SJCRH30 (cell line): ENCODE results near the gene TRIM65. TPM values are rescaled to one million over a fixed set of nuclear protein-coding genes. Genes with fewer than 3 reads are reported as not detected.
"Not testable (repeated sequence)": the region's sequence is repeated elsewhere in the genome, so short reads cannot be mapped to it uniquely, and the experiment has no call there.

Experiments
- DNase-seq, 2 experiments: peaks; one replicate each; pipeline ENCODE4 v3.0.0-alpha.2; 2015 to 2020
- H3K27ac ChIP-seq: fragments of 250-450 bp; sonication (Bioruptor Pico); 2 replicates; pipeline ENCODE4 v1.5.1; 2020; ENCODE audit warnings: mild to moderate bottlenecking, moderate library complexity
- H3K27me3 ChIP-seq: fragments of 250-450 bp; sonication (Bioruptor Pico); 2 replicates; pipeline ENCODE4 v1.5.1; 2020; ENCODE audit warnings: mild to moderate bottlenecking, moderate library complexity
- H3K36me3 ChIP-seq: fragments of 250-450 bp; sonication (Bioruptor Pico); 2 replicates; pipeline ENCODE4 v1.5.1; 2020; ENCODE audit warnings: mild to moderate bottlenecking, moderate library complexity
- H3K4me1 ChIP-seq: fragments of 250-450 bp; sonication (Bioruptor Pico); 2 replicates; pipeline ENCODE4 v1.5.1; 2020; ENCODE audit warnings: mild to moderate bottlenecking, moderate library complexity
- H3K4me3 ChIP-seq: fragments of 250-450 bp; sonication (Bioruptor Pico); 2 replicates; pipeline ENCODE4 v1.5.1; 2020; ENCODE audit warnings: mild to moderate bottlenecking, moderate library complexity
- H3K9me3 ChIP-seq: fragments of 250-450 bp; sonication (Bioruptor Pico); replicated peaks from 2 replicates; pipeline ENCODE4 v1.5.1; 2020; ENCODE audit warnings: mild to moderate bottlenecking, moderate library complexity
- total RNA-seq: library from RNA; depleted of rRNA; stranded (reverse); fragments of >200 nt; shearing (Covaris generic); gene quantifications from 2 replicates; pipeline ENCODE4 v1.2.3, GENCODE V29; 2014

TRIM65 gene
- total RNA-seq, 1 experiment from 2014 or later: 7.9 TPM

DNA sequence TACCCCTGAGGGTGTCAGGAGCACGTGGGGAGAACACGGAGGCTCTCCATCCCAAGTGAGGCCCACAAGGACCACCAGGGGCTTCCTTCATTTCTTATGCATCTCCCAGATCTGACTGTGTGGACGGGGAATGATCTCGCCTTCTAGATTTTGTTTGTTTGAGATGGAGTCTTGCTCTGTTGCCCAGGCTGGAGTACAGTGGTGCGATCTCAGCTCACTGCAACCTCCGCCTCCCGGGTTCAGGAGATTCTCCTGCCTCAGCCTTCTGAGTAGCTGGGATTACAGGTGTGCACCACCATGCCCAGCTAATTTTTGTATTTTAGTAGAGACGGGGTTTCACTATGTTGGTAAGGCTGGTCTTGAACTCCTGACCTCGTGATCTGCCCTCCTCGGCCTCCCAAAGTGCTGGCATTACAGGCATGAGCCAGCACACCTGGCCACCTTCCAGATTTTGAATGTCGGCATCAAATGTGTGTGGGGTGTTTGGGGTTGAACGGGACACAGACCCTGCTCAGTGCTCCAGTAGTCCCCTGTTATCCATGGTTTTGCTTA, 27.9 kb downstream of the TRIM65 start:
- peak overlapping the region; percentile 32 for H3K4me3 ChIP-seq
- H3K4me1 ChIP-seq: peaks cover 40% of the 10 kb centered on the region
- peak overlapping the region; percentile 58 for H3K27ac ChIP-seq
- not testable (repeated sequence) for H3K9me3 ChIP-seq, H3K36me3 ChIP-seq, H3K27me3 ChIP-seq, DNase-seq

DNA sequence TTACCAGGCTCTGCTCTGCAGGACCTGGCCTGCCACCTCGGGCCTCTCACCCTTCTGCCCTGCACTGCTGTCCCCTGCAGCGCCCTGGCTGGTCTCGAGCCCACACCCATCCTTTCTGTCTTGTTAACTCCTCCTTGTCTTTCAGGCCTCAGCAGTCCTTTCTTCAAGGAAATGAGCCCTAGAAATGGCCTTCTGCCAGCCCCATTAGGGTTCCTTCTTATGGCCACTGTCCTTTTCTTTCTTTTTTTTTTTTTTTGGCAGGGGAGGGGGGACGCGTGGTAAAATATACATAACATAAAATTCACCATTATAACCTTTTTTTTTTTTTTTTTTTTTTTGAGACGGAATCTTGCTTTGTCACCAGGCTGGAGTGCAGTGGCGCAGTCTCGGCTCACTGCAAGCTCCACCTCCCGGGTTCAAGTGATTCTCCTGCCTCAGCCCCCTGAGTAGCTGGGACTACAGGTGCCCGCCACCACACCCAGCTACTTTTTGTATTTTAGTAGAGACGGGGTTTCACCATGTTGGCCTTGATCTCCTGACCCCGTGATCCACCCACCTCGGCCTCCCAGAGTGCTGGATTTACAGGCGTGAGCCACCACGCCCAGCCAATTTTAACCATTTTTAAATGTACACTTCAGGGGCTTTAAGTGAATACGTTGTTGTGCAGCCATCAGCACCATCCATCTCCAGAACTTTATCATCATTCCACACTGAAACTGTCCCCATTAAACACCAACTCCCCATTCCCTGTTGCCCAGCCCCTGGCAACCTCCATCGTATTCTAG, 31.2 kb downstream of the TRIM65 start:
- peaks cover 44% of the 10 kb centered on the region for H3K4me1 ChIP-seq
- H3K4me3 ChIP-seq, DNase-seq, H3K36me3 ChIP-seq, H3K9me3 ChIP-seq, H3K27me3 ChIP-seq, H3K27ac ChIP-seq: not testable (repeated sequence)

DNA sequence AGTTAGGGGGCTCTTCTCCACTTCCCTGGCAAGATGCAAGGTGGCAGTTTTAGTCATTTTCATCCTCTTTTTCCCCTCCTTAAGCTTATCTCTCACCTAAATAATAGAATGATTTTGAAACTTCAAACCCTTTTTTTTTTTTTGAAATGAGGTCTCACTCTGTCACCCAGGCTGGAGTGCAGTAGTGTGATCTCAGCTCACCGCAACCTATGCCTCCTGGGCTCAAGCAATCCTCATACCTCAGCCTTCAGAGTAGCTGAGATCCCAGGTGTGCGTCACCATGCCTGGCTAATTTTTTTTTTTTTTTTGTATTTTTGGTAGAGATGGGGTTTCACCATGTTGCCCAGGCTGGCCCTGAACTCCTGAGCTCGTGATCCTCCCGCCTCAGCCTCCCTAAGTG, 31.9 kb downstream of the TRIM65 start:
- H3K4me3 ChIP-seq, H3K27me3 ChIP-seq, H3K9me3 ChIP-seq, H3K36me3 ChIP-seq, H3K27ac ChIP-seq, DNase-seq: not testable (repeated sequence)
- H3K4me1 ChIP-seq: peaks cover 41% of the 10 kb centered on the region

DNA sequence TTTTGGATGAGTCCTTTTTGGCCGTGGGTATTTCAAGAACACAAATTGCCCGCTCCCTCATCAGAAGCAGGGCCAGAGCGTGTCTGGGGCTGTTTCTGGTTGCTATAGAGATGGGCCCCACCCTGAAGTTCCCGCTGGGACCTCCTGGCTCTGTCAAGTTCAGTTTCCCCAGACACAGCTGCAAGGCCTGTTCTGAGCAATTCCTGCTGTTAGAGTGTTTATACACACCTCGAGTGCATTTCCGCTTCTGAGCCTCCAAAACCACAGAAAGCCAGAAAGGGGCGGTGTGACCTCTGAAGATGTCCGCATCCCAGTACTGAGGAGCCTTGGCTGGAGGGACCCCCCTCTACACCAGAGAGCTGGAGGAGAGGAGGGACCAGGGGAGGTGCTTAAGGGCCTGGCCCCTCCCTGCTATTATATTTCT, 32.3 kb downstream of the TRIM65 start:
- H3K9me3 ChIP-seq: no peaks in the 10 kb centered on the region

DNA sequence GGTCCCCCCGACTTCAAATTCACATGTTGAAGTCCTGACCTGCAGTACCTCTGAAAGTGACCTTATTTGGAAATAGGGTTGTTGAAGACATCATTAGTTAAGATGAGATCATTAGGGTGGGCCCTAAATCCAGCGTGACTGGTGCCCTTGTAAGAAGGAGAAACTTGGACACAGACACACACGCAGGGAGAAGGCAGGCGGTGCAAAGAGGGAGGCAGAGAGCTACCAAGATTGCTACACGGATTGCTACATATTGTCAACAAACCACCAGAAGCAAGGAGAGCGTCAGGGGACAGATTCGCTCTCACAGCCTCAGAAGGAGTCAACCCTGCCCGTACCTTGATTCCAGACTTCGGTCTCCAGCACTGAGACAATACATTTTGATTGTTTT, 34.8 kb downstream of the TRIM65 start:
- Histone ChIP-seq H3K4me1 (peaks cover 28% of the 10 kb centered on the region), H3K4me3 (no peak overlapping the region), H3K27ac (no peak overlapping the region), H3K36me3 (no peaks in the 10 kb centered on the region), H3K27me3 (no peaks in the 10 kb centered on the region), H3K9me3 (no peaks in the 10 kb centered on the region)
- peak in 1 of 2 experiments; percentile 52 for DNase-seq

More for the DNA sequence above, 32.3 kb downstream of the TRIM65 start:
- H3K27ac ChIP-seq: no peak overlapping the region; the same call in 1 of the 2 replicates
- H3K36me3 ChIP-seq: no peaks in the 10 kb centered on the region
- H3K27me3 ChIP-seq: no peaks in the 10 kb centered on the region
- DNase-seq: peak; percentile 94 to 98
- no peak overlapping the region for H3K4me3 ChIP-seq
- peaks cover 37% of the 10 kb centered on the region for H3K4me1 ChIP-seq

DNA sequence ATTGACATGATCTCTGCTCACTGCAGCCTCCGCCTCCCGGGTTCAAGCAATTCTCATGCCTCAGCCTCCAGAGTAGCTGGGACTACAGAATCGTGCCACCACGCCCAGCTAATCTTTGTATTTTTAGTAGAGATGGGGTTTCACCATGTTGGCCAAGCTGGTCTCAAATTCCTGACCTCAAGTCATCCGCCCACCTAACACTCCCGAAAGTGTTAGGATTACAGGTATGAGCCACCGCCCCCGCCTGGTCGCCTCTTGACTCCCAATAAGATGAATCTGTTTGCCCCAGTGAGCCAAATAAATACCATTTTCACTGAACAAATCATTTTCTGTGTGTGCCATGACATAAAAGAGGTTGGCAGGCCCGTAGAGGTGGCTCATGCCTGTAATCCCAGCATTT, 37.4 kb downstream of the TRIM65 start:
- not testable (repeated sequence) for H3K36me3 ChIP-seq, H3K4me3 ChIP-seq, DNase-seq

DNA sequence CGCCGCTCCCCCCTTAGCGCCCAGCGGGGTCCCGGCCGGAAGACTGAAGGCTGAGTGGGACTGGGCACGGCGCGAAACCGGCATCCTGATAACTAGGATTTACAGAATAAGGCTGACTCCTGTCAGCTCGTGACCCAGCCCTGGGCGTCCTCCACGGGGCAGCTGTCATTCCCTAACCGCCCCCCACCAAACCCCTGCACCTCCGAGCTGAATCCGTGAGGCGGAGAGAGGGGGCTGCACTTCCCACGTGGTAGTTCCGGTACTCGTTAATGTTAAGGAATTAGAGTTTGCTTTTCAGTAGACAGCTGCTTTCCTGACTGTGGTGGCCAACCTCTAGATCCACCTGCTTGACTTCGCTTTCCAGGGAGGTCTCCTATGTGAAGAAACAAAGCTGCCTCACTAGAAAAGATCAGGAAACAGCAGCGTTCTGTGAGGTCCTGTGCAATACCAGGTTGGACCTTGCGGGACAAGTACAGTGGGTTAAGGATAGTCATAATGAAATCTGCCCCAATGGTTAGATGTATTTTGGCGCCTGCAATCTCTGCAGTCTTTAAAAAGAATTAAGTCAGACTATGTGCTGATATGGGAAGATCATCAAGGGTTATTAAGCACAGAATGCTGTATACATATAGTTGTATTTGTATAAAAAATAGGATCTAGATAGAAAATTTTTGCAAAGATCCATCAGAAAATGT, 40.5 kb downstream of the TRIM65 start:
- Histone ChIP-seq H3K27me3 (no peaks in the 10 kb centered on the region), H3K36me3 (peaks cover 2% of the 10 kb centered on the region; the same call in 1 of the 2 replicates), H3K9me3 (no peaks in the 10 kb centered on the region), H3K4me1 (peaks cover 11% of the 10 kb centered on the region), H3K27ac (peak overlapping the region; percentile 92), H3K4me3 (peak overlapping the region; percentile 69)
- DNase-seq: peak in 1 of 2 experiments; percentile 85

More for the DNA sequence above, 37.4 kb downstream of the TRIM65 start:
- not testable (repeated sequence) for H3K9me3 ChIP-seq, H3K27ac ChIP-seq, H3K27me3 ChIP-seq
- peaks cover 28% of the 10 kb centered on the region for H3K4me1 ChIP-seq

DNA sequence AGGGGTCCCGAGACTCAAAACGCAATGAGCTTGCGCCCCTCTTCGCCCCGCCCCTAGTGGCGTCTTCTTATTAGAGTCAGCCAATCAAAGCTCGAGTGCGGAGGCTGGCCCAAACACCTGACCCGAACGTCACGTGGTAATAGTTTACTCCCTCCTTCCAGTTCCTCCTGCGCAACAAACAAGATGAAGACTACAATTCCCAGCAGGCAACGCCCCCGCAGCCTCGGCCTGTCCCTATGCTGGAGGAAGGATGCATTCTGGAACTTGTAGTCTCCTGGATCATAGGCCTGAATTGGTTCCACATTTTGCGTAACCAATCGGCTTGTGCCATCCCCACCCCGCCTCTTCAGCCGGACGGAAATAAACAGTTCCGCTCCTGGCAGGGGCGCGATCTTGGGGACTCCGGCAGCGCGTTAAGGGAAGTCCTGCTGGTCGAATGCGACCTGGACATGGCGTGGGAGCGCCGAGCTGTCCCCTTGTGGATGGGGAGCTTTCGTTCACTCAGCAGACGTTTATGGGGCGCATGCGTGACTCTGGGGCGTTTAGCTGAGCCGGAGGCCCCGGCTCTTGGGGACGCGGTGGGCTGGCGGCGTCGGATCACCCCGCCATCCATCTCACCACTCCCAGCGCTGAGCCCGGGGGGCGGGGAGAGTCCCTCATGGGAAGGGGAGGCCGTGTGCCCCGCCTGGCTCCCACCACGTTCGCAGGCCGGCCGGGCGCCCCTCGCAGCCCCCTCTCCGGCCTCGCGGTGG, 41.3 kb downstream of the TRIM65 start, which contains the start of gene WBP2:
Gene WBP2 (minus strand): TSS at position 26 of the 752 bp plus-strand sequence. CDS start 38 bp downstream, outside the sequence.
- peak within 1 kb of the TSS; percentile 69 for H3K4me3 ChIP-seq
- H3K27me3 ChIP-seq: no peaks in the 10 kb centered on the region
- H3K27ac ChIP-seq: peak within 1 kb of the TSS; percentile 92
- H3K9me3 ChIP-seq: no peaks in the 10 kb centered on the region
- H3K4me1 ChIP-seq: peaks cover 11% of the 10 kb centered on the region
- peak; percentile 100 for DNase-seq
- H3K36me3 ChIP-seq: peaks cover 5% of the 10 kb centered on the region; the same call in 1 of the 2 replicates

DNA sequence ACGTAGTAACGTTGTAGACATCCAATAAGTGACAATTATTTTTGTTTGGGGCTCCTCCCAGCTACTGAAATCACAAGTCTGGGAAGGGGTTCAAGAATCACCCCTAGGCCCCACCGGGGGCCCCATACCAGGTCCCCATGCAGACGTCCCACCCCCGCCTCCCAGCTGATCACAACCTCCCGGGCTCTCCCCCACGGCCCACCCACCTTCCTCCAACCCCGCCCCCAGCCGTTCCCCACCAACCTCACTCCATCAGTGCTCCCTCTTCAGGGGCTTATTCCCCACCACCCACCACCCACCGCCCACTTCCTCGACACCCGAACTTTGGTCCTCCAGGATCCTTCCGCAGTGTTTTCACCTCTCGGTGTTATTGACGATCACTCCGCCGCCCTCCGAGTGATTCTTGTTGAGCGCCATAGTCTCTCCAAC, 41.9 kb downstream of the TRIM65 start:
- Histone ChIP-seq H3K4me1 (peaks cover 11% of the 10 kb centered on the region), H3K27me3 (no peaks in the 10 kb centered on the region), H3K9me3 (no peaks in the 10 kb centered on the region), H3K27ac (no peak overlapping the region; the same call in 1 of the 2 replicates), H3K36me3 (peaks cover 5% of the 10 kb centered on the region; the same call in 1 of the 2 replicates), H3K4me3 (peak overlapping the region; percentile 69)
- no peak for DNase-seq

DNA sequence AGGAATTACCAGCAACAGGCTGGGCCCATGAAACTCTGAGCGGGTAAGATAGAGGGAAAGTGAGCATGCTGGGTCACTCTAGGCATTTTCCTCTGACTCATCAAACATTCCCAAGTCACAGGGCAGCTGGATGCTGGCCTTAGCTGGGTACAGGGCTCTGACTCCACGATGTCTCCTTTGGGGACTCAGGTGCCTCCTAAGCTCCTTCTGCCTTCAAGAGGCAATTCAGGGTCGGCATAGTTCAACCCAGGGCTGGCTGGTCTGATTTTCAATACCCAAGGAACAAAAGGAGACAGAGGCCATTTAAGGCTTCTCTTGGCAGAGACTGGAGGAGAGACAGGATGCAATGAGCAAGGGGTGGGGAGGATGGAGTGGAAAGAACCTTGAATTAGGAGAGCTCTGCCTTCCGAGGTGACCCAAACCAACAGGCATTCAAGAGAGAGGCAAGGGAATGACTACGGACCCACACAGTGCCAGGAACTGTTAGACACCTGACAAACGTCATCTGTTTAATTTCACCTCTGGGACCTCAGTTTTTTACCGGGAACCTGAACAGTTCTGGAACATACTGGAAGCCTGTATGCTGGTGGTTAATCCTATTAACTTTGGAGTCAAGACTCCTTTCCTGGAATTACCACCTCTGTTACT, 42.5 kb downstream of the TRIM65 start:
- Histone ChIP-seq H3K27ac (no peak overlapping the region; the same call in 1 of the 2 replicates), H3K4me3 (peak overlapping the region; percentile 69), H3K4me1 (peaks cover 11% of the 10 kb centered on the region), H3K27me3 (no peaks in the 10 kb centered on the region), H3K36me3 (peaks cover 11% of the 10 kb centered on the region), H3K9me3 (no peaks in the 10 kb centered on the region)
- DNase-seq: no peak

DNA sequence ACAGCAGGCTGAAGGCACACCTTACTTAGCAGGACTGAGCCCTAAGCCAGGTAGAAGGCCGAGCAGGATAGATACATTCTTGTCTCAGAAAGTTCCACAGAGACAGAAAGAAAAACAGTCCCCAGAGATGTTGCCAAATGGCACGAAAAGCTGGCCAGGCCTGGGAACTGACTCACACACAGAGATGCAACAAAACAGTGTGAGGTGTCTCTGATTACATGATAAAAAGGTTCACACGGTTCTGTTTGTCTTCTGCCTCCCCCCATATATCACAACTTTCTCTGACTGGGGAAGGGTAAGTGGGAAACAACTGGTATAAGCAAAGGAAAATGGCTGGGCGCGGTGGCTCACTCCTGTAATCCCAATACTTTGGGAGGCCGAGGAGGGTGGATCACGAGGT, 43.3 kb downstream of the TRIM65 start:
- Histone ChIP-seq H3K9me3 (no peaks in the 10 kb centered on the region), H3K27ac (no peak overlapping the region), H3K36me3 (peaks cover 15% of the 10 kb centered on the region), H3K27me3 (no peaks in the 10 kb centered on the region), H3K4me1 (peaks cover 11% of the 10 kb centered on the region), H3K4me3 (no peak overlapping the region)
- no peak for DNase-seq

DNA sequence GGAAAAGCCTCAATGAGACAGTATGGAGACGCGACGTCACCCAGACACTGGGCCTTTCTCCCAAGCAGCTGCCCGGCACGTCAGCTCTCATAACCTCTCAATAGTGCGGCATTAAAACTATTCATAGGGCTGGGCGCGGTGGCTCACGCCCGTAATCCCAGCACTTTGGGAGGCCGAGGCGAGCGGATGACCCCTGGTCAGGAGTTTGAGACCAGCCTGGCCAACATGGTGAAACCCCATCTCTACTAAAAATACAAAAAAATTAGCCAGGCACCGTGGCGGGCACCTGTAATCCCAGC, 45.1 kb downstream of the TRIM65 start:
- Histone ChIP-seq H3K36me3 (peaks cover 25% of the 10 kb centered on the region), H3K4me1 (peaks cover 11% of the 10 kb centered on the region)
- DNase-seq, H3K27ac ChIP-seq, H3K9me3 ChIP-seq, H3K27me3 ChIP-seq, H3K4me3 ChIP-seq: not testable (repeated sequence)

DNA sequence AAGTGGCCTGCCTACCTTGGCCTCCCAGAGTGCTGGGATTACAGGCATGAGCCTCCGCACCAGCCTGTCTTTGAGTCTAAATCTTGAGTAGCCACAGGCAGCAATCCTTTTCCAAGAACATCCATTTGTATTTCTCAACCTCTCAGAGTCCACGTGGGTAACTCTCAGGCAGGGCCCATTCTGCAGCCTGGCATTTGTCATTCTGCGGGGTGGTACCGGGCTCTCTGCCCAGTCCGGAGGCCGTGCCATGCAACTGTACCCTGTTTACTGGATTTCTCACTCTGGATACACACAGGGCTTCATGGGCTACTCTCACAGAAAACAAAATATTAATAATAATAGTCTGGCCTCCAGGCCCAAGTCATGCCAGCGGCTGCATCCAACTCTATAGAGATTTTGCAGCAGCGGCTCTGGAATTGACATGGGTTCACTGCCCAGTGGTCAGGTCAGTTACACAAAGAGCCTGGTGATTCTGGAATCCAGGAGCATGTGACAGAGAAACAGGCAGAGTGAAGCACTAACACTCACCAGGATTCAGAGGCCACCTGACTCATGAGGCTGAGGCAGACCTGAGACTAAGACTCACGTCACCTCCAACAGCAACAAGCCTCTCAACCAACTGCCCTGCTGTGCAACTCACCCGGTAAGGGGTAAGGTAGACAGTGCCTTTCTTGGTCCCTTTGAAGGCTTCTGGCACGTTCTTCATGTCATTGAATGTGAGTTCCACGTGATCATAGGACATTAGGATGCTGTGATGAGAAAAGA, 45.6 kb downstream of the TRIM65 start:
- Histone ChIP-seq H3K27me3 (no peaks in the 10 kb centered on the region), H3K27ac (no peak overlapping the region), H3K36me3 (peaks cover 25% of the 10 kb centered on the region), H3K4me3 (no peak overlapping the region), H3K9me3 (no peaks in the 10 kb centered on the region), H3K4me1 (peaks cover 7% of the 10 kb centered on the region)
- no peak for DNase-seq
